C1 segment of cervical spinal cord (tissue), 14 donors: ENCODE measurements around the gene AP3D1.

Experiments
- DNase-seq, 14 donors: peaks; one replicate each; lab custom pipeline; 2025; lab: John Stamatoyannopoulos, UW

AP3D1 gene

DNA sequence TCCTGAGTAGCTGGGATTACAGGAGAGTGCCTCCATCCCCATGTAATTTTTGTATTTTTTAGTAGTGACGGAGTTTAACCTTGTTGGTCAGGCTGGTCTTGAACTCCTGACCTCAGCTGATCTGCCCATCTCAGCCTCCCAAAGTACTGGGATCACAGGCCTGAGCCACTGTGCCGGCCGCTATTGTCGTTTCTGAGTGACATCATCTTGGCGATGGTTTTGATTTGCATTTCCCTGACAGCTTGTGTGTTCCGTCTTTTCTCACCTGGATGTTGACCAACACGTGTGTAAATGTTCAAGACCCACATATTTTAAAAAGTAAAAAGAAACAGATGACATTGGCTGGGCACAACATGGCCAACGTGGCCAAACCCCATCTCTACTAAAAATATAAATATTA, 87.5 kb downstream of the AP3D1 start:
- DNase-seq = no peak

DNA sequence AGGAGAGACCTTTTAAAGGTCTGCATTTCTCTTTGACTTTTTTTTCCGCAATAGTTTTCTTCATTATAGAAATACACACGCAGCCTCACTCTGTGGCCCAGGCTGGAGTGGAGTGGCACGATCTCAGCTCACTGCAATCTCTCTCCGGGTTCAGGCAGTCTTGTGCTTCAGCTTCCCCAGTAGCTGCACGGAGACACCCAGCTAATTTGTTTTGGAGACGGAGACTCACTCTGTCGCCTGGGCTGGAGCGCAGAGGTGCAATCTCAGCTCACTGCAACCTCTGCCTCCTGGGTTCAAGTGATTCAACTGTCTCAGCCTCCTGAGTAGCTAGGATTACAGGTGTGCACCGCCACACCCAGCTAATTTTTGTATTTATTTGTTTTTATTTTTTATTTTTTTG, 88.6 kb downstream of the AP3D1 start:
- DNase-seq = no peak

DNA sequence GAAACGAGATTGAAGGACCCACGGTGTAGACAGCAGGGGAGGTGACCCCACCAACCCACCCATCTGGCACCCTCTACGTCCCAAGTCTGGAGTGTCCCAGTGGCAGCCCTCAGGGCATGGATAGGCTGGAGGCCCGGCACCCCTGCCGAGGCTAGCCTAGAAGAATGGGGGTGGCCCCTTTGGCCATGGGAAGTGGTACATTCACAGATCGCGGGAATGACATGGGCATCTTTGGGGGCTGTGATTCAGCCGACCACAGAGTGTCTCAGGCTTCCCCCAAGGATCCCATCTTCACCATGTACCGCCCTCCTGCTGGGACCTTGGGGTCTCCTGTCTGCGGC, 89.0 kb downstream of the AP3D1 start:
- no peak for DNase-seq

DNA sequence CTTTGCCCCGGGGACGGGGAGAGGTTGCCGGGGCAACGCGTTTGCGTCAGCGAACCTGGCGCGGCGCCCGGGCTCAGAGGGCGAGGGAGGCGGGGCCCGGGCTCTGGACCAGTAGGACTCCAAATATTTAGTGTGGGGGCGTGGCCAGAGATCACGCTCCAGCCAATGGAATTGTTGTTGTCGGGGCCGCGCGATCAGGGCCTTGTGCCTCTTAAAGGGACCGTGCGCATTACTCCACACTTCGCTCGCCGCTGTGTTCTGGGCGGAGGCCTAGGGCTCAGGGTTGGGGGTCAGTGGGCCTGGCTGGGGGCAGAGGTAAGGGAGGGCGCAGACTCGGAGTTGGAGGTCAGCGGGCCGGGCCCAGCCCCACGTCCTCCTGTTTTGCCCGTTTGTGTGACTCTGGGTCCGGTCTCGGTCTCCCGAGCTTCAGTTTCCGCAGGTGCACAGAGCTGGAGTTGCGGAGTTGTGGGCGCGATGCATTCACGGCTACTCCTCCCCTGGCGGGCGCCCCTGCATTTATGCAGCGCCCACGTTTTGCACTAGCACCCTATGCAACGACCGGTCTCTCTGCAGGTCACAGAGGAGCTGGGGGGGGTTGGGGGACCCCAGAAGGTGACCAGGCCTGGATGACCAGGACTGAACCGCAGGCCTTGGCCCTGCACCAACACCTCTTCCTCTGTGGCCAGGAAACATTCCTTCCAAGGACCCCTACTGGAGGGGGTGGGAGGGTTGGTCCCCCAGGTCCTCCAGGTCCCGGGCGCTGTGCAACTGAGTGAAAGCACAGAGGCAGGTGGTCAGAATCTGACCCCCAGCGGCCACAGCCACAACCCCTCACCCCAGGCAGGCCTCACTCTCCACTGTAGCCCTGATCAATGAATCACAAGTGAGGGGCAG, 89.6 kb downstream of the AP3D1 start:
- DNase-seq = peak; percentile 84 to 99 (median 96)

DNA sequence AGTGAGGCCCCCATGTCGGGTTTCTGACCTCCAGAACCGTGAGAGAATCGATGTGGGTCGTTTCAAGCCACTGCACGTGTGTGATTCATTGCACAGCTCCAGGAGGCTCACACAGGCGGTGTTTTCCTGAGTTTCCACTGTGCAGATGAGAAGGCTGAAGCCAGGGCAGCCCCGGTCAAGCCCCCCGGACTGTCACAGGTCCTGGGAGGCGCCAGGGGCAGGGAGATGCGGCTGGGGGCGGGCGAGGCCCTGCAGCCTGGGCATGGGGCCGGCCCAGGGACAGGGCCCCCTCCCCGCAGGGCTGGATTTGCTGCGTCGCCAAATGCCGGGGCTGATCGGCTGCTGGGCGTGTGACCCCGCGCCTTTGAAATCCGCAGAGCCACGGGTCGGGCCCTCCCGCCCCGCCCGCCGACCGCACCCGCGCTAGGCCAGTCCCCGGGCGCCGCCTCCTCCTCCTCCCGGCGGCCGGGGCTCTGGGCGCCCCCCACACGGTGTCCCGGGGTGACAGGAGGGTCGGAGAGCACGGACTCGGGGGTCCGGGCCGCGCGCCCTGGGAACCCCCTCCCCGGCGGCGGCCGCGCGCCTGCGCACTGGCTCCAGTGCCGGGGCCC, 90.4 kb downstream of the AP3D1 start:
- DNase-seq = peak in 11 of 14 donors; percentile 56 to 96 (median 87)

DNA sequence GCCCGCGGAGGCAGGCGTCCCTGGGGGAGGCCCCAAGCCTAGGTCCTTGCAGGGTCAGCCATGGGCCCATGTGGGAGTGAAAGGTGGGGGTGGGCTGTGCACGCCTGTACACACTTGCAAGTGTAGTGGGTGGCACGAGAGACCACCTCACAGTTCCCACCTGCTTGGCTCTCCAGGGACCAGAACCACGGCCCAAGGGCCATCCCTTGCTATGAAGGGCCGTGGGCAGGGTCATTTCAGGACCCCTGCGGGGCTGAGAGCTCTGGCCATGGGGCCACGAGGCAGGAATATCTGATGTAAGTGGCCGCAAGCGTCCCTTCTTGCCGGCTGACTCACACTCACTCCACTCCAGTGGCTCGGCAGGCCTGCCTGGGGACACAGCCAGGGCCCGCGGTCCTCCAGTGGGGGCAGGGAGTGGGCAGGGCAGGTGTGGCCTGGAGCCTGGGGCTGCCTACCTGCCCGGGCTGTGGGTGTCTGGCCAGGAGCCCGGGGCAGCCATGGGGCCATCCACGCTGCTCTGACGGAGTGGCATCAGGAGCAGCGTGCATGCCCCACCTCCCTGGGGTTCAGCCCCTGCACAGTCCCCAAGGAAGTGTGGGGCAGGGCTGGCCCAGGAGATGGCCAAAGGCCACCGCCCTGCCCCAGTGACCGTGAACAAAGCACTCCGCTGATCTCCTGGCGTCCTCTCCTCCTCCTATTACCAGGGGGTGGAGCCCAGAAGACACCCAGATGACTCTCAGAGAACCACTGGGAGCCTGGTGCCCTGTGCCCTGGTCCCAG, 91.8 kb downstream of the AP3D1 start:
- peak in 9 of 14 donors; percentile 18 to 85 (median 67) for DNase-seq

DNA sequence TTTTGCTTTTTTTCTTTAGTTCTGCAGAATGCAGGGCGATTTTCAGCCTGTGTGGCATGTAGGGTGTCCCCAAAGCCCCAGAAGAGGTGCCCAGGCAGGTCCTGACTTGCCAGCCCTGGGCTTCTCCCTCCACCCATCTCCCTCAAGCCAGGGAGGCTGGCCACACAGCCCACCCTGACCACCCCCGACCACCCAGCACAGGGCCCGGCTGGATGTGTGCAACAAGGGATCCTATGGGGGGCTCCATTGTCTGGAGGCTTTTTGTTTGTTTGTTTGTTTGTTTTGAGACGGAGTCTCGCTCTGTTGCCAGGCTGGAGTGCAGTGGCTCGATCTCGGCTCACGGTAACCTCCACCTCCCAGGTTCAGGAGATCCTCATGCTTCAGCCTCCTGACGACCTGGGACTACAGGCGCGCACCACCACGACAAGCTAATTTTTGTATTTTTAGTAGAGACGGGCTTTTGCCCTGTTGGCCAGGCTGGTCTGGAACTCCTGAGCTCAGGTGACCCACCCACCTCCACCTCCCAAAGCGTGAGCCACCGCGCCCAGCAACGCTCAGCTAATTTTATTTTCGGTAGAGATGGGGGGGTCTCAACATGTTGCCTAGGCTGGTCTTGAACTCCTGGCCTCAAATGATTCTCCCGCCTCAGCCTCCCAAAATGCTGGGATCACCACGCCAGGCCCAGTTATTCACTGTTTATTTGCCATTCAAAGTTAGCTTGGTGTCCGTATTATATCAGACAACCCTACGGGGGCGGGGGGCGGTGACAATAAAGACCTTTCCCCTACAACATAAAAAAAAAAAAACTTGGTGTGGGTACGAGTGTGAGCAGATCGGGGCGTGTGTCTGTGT, 92.6 kb downstream of the AP3D1 start:
- no peak for DNase-seq

DNA sequence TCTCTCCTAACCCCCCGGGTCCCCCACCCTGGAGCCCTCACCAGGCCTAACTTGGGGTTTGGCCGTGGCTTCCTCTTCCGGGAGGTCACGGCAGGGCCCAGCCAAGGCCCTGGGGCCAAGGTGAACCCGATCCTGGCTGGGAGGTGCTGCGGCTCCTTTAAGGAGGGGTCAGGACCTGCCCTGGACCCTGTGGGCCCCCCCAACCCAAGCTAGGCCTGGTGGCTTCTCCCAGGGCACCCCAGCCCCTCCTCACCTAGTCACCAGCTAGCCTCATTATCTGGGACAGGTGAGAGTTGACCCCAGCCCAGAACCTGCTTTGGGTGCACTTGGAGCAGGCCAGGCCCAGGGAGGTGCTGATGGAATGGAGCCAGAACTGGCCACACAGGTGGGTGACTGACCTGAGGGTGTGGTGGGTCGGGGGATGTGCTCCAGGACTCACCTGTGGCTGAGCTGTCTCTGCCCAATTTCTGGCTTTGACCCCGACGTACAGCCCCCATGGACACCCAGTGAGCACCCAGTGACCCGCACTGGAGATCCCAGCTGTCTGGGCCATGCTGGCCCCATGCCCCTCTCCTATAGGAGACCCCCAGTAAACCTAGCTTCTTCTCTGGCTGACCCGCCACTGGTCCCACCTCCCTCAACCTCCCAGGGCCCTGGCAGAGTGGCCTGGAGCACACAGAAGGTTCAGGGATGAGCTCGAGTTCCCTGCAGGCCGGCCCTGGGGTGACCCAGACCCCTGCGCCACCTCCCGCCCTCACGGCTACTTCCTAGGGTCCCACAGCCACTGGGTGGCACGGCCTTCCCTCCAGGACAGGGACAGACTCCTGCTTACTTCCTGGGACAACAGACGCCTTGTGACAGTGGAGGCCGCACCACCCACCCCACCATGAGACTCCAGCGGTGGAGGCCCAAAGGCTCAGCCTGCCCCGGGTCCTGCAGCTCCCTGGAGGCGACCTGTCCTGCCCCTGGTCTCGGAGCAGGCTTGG, 93.6 kb downstream of the AP3D1 start:
- no peak for DNase-seq

DNA sequence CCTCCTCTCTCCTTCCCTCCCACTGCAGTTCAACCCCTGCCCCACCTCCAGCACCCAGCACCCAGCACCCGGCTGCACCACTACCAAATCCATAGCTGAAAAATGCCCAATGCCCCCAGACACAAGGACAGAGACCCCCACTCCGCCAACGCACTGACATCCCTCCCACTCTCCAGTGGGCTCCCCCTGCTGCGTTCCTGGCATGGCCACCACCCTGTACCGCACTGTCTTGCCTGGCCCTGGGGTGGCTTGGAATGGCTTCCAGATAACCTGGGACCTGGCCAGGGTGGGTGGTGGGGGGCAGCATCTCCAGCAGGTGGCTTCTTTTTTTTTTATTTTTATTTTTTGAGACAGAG, 94.6 kb downstream of the AP3D1 start:
- no peak for DNase-seq

DNA sequence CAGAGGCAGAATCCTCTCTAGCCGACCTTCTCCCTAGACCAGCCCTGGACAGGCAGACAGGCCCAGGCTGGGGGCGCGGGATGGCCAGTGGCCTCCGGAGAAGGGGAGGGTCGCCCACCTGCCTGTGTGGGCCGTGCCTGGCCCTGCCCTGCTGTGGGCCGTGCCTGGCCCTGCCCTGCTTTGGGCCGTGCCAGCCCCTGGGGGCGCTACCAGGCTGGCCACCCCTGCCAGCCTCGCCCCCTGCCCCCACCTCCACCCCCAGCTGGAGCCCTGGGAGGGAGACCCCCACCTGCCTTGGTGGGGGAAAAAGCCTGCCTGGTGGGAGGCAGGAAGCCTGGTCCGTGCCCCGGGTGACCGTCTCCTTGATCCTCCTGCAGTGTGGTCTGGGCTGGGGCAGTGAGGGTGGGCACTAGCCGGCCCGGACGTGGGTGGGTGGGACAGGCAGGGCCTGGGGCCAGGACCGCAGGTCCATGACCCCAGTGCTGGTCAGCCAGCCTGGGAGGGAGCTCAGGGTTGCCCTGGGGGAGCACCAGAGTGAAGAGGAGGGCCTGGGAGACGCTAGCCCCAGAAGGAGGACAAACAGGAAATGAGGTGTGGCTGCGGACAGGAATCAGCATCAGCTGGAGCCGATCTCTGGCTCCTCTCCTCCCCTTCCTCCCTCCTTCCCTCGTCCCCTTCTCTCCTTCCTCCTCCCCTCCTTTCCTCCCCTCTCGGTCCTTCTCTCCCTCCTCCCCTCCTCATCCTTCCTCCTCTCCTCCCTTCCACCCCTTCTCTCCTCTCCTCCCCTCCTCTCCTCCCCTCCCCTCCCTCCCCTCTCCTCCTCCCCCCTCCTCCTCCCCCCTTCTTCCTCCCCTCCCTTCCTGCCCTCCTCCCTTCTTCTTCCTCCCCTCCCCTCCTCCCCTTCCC, 95.2 kb downstream of the AP3D1 start:
- peak in 1 of 14 donors; percentile 59 for DNase-seq

DNA sequence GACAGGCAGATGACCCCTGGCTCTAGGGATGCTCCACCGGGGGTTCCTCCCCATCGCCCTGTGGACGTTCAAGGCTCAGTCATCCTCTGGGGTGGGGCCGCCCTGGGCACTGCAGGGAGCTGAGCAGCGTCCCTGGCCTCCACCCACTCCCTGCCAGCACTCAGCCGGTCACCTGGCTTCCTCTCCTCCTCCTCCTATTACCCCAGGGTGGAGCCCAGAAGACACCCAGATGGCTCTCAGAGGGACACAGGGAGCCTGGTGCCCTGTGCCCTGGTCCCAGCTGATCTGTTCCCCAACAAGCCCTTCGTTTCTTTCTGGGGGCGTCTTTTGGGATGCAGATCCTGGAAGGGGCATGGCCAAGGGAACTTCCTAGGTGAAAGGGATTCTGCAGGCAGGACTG, 96.6 kb downstream of the AP3D1 start:
- DNase-seq = no peak

DNA sequence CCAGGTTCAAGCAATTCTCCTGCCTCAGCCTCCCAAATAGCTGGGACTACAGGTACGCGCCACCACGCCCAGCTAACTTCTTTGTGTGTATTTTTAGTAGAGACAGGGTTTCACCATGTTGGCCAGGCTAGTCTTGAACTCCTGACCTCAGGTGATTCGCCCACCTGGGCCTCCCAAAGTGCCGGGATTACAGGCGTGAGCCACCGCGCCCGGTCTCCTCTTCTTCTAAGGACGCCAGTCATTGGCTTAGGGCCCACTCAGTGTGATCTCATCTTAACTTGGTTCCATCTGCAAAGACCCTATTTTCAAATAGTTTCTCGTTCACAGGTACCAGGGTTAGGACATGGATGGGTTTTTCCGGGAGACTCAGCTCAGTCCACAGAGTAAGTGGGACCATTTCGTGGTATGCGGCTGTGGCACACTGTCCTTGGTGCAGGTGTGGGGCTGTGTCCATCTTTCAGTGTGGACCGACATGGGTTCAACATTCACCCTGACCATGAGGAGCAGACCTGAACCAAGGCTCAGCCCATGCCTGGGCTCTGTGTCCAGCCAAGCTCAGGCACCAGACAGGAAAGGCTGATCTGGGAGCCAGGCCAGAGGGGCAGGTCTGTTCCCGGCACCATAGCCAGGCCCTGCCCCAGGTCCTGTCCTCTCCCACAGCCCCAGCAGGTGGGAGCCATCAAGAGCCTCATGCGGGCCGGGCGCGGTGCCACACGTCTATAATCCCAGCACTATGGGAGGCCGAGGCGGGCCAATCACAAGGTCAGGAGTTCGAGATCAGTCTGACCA, 97.6 kb downstream of the AP3D1 start:
- DNase-seq = peak in 1 of 14 donors; percentile 58

DNA sequence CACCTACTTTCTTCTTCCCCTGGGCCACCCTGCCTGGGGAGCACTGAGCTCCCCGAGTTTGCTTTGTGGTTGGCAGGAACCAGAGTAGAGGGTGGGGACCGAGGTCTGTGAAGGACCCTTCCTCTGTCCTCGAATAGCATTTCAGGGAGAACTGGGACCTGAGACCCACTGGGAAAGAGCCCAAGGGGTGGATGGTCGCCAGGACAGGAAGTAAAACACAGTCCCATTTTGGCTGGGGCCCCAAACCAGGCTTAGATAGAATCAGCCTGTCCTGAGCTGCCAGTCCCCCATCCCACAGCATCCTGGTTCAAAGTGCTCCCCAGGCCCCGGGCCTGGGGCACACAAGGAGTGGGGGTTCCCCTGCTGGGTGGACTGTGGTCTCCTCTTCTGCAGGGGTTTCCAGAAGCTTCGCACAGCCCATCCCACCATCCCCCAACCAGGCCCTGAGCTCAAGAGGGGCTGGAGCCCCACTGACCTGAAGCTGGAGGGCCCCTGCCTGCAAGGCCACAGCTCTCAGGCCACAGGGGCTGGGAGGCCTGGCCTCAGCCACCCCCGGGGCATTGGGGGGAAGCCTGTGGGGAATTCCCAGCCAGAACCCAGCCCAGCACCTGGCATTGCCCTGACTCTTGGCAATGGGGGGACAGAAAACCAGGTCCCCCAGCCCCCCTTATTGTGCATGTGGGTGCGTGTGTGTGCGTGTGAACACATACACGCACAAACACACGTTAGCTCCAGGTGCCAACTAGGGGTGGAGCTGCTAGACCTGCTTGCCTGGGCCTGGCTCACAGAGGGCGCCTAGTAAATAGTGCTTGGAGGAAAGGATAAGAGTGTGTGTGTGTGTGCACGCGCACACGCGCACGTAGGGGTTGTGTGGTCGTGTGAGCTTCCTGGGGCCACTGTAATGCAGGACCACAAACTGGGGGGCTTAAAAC, 99.3 kb downstream of the AP3D1 start:
- no peak for DNase-seq

DNA sequence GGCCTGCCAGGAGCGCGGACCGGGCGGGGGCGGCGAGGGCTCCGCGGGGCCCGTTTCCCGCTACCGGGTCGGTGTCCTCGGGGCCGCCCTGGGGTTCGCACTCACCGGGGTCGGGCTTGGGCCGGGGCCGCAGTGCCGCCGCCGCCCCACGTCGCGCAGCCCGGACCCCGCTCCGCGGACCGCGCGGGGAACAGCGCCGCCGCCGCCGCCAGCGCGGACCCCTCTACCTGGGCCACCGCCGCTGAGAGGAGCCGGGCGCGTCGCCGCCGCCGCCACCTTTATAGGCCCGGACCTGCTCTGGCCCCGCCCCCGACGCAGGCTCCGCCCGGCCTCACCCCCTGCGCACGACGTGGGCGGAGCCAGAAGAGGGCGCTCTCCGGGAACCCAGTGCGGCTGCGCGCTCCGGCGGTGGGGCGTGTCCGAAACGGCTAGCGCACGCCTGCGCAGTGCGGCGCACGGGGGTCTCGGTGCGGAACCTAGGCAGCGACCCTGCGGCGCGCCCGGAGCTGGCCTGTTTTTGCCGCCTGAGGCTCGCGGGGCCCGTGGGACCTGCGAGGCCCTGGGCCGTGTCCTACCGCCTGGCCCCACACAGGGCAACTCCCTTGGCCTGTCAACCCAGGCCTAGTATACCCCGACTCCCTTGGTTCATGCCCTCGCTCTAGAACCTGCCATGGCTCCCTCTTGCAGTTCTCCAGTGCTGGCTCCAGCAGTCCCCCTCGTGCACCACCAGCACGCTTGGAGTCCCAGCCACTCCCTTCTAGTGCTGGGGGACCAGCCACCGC, 100.2 kb downstream of the AP3D1 start, which contains the start of gene MKNK2:
Gene MKNK2, minus strand, starts transcription at position 254 of the 782 bp plus-strand sequence. CDS start 393 bp downstream, outside the sequence.
- peak; percentile 42 to 97 (median 89) for DNase-seq
